Activated T-helper 2 cell treated with anti-CD3 and anti-CD28 coated beads, Interferon-gamma antibody, Interleukin-2, Interleukin-4, amounts not matched to agents 10 μg/mL and 5 μg/mL and 100 μg/mL, durations not matched to agents 14 hours and 24 hours and 36 hours (primary cell): Measurements from ENCODE around the gene PRAME. TPM values are rescaled to one million over a fixed set of nuclear protein-coding genes. Genes with fewer than 3 reads are reported as not detected.

Experiments
- DNase-seq: peaks from one replicate; pipeline ENCODE4 v3.0.0; 2021; ENCODE audit warnings: low spot score
- H3K27ac Mint-ChIP-seq: one replicate; pipeline ENCODE4 v1.8.0; 2021; ENCODE audit warnings: mixed read lengths
- H3K27me3 Mint-ChIP-seq: one replicate; pipeline ENCODE4 v1.8.0; 2021; ENCODE audit warnings: low read depth, mixed read lengths
- H3K36me3 Mint-ChIP-seq: one replicate; pipeline ENCODE4 v1.8.0; 2021; ENCODE audit warnings: low read depth, mixed read lengths
- H3K4me1 Mint-ChIP-seq: one replicate; pipeline ENCODE4 v1.8.0; 2021; ENCODE audit warnings: low read depth, mixed read lengths
- H3K4me3 Mint-ChIP-seq: one replicate; pipeline ENCODE4 v1.8.0; 2021; ENCODE audit warnings: low read depth, mild to moderate bottlenecking, moderate library complexity, mixed read lengths
- H3K9me3 Mint-ChIP-seq: one replicate; pipeline ENCODE4 v1.8.0; 2021; ENCODE audit warnings: mixed read lengths
- intact Hi-C: fragments of 100-400 bp; cut with micrococcal nuclease; formaldehyde crosslinking; loops from one replicate; pipeline ENCODE4 v1.15.1; 2023
- total RNA-seq: library from RNA; stranded (reverse); gene quantifications from 2 replicates; pipeline ENCODE4 v1.2.3, GENCODE V29; 2022

The PRAME gene
- total RNA-seq, 1 donor from 2014 or later = not detected

GRCh38 chr22:22574361-22574760 is 15.3 kb upstream of the PRAME start:
- Mint-ChIP-seq H3K36me3 (no peaks in the 10 kb centered on the region), H3K27me3 (peaks cover 17% of the 10 kb centered on the region), H3K4me1 (no peaks in the 10 kb centered on the region), H3K4me3 (no peak overlapping the region), H3K9me3 (no peaks in the 10 kb centered on the region), H3K27ac (no peak overlapping the region)
- intact Hi-C loops = no loop called here
- DNase-seq = no peak

GRCh38 chr22:22573047-22573889 is 14.2 kb upstream of the PRAME start:
- no peak for DNase-seq
- Mint-ChIP-seq H3K27ac (no peak overlapping the region), H3K27me3 (peaks cover 25% of the 10 kb centered on the region), H3K4me1 (no peaks in the 10 kb centered on the region), H3K36me3 (no peaks in the 10 kb centered on the region), H3K9me3 (no peaks in the 10 kb centered on the region), H3K4me3 (no peak overlapping the region)
- intact Hi-C loops = no loop called here

GRCh38 chr22:22571862-22572261 is 12.8 kb upstream of the PRAME start:
- no peaks in the 10 kb centered on the region for H3K36me3 Mint-ChIP-seq

GRCh38 chr22:22571429-22571828 is 12.4 kb upstream of the PRAME start:
- Mint-ChIP-seq H3K27me3 (peaks cover 25% of the 10 kb centered on the region), H3K36me3 (no peaks in the 10 kb centered on the region), H3K4me1 (no peaks in the 10 kb centered on the region), H3K4me3 (no peak overlapping the region), H3K9me3 (no peaks in the 10 kb centered on the region), H3K27ac (no peak overlapping the region)
- no peak for DNase-seq
- intact Hi-C loops = no loop called here

More at GRCh38 chr22:22571862-22572261, 12.8 kb upstream of the PRAME start:
- Mint-ChIP-seq H3K27me3 (peaks cover 25% of the 10 kb centered on the region), H3K27ac (no peak overlapping the region), H3K4me3 (no peak overlapping the region), H3K9me3 (no peaks in the 10 kb centered on the region), H3K4me1 (no peaks in the 10 kb centered on the region)
- DNase-seq = no peak
- intact Hi-C loops = no loop called here

GRCh38 chr22:22569218-22569617 is 10.2 kb upstream of the PRAME start:
- no peaks in the 10 kb centered on the region for H3K9me3 Mint-ChIP-seq
- H3K4me3 Mint-ChIP-seq = no peak overlapping the region
- H3K27ac Mint-ChIP-seq = no peak overlapping the region
- DNase-seq = no peak
- no peaks in the 10 kb centered on the region for H3K4me1 Mint-ChIP-seq
- intact Hi-C loops = no loop called here
- H3K27me3 Mint-ChIP-seq = peaks cover 18% of the 10 kb centered on the region
- H3K36me3 Mint-ChIP-seq = no peaks in the 10 kb centered on the region

- H3K27me3 Mint-ChIP-seq = peaks cover 13% of the 10 kb centered on the region
These were observed 6.9 kb upstream of the PRAME start for GRCh38 chr22:22565981-22566380.

GRCh38 chr22:22558071-22558971 is 744 bp downstream of the PRAME start:
- intact Hi-C loops = no loop called here
- Mint-ChIP-seq H3K27ac (no peak overlapping the region), H3K9me3 (no peaks in the 10 kb centered on the region), H3K4me1 (peaks cover 4% of the 10 kb centered on the region), H3K36me3 (no peaks in the 10 kb centered on the region), H3K27me3 (peaks cover 3% of the 10 kb centered on the region), H3K4me3 (no peak overlapping the region)
- DNase-seq = no peak

More at GRCh38 chr22:22565981-22566380, 6.9 kb upstream of the PRAME start:
- no peak overlapping the region for H3K4me3 Mint-ChIP-seq
- no peaks in the 10 kb centered on the region for H3K9me3 Mint-ChIP-seq
- H3K27ac Mint-ChIP-seq = no peak overlapping the region
- H3K36me3 Mint-ChIP-seq = no peaks in the 10 kb centered on the region
- no peaks in the 10 kb centered on the region for H3K4me1 Mint-ChIP-seq
- DNase-seq = no peak
- intact Hi-C loops = no loop called here

- Mint-ChIP-seq H3K9me3 (no peaks in the 10 kb centered on the region), H3K27ac (no peak overlapping the region), H3K4me3 (no peak overlapping the region), H3K36me3 (no peaks in the 10 kb centered on the region), H3K4me1 (peaks cover 6% of the 10 kb centered on the region), H3K27me3 (peaks cover 8% of the 10 kb centered on the region)
- no peak for DNase-seq
- intact Hi-C loops = no loop called here
These were observed 1.8 kb downstream of the PRAME start for GRCh38 chr22:22556995-22557925.

GRCh38 chr22:22556578-22556977 is 2.5 kb downstream of the PRAME start:
- Mint-ChIP-seq H3K9me3 (no peaks in the 10 kb centered on the region), H3K27ac (no peak overlapping the region), H3K27me3 (peaks cover 8% of the 10 kb centered on the region), H3K4me1 (peaks cover 6% of the 10 kb centered on the region), H3K36me3 (no peaks in the 10 kb centered on the region), H3K4me3 (no peak overlapping the region)
- intact Hi-C loops = no loop called here
- no peak for DNase-seq

- no peak for DNase-seq
- H3K36me3 Mint-ChIP-seq = no peaks in the 10 kb centered on the region
- no peak overlapping the region for H3K27ac Mint-ChIP-seq
- intact Hi-C loops = no loop called here
- H3K4me1 Mint-ChIP-seq = peaks cover 6% of the 10 kb centered on the region
- H3K9me3 Mint-ChIP-seq = no peaks in the 10 kb centered on the region
- H3K4me3 Mint-ChIP-seq = no peak overlapping the region
- peaks cover 8% of the 10 kb centered on the region for H3K27me3 Mint-ChIP-seq
These were observed 3.5 kb downstream of the PRAME start for GRCh38 chr22:22555596-22555995.

GRCh38 chr22:22554587-22555284 is 4.3 kb downstream of the PRAME start:
- Mint-ChIP-seq H3K27me3 (peaks cover 8% of the 10 kb centered on the region), H3K27ac (no peak overlapping the region), H3K9me3 (no peaks in the 10 kb centered on the region), H3K36me3 (no peaks in the 10 kb centered on the region), H3K4me3 (no peak overlapping the region), H3K4me1 (peaks cover 6% of the 10 kb centered on the region)
- no peak for DNase-seq
- intact Hi-C loops = no loop called here
